ENCODE data around the gene APMAP. TPM values are rescaled to one million over a fixed set of nuclear protein-coding genes. Genes with fewer than 3 reads are reported as not detected.
A peak's percentile ranks its signal among the peaks of the same experiment; 100 is the strongest.

The APMAP gene
- total and polyA plus RNA-seq, 3 donors from 2014 or later = 92.3 to 135 (median 105) TPM

GRCh38 chr20:24991897-24992486, 559 bp downstream of the APMAP start:
- intact Hi-C loops (cut with DNase I; ENCODE audit: low total_unique reads) = no loop called here
- no peaks in the 10 kb centered on the region for H3K27me3 ChIP-seq
- H3K9me3 ChIP-seq = no peaks in the 10 kb centered on the region
- WGBS, 2 donors = 0% methylated on average over 36 of the region's 36 CpGs
- peaks cover 34% of the 10 kb centered on the region for H3K4me1 ChIP-seq
- H3K4me3 ChIP-seq = peak overlapping the region; percentile 76 to 88
- H3K27ac ChIP-seq = peak overlapping the region; percentile 89 to 93
- no peaks in the 10 kb centered on the region for H3K36me3 ChIP-seq (ENCODE audit: low read depth, missing control alignments)
- TF ChIP-seq, protein P1, sequence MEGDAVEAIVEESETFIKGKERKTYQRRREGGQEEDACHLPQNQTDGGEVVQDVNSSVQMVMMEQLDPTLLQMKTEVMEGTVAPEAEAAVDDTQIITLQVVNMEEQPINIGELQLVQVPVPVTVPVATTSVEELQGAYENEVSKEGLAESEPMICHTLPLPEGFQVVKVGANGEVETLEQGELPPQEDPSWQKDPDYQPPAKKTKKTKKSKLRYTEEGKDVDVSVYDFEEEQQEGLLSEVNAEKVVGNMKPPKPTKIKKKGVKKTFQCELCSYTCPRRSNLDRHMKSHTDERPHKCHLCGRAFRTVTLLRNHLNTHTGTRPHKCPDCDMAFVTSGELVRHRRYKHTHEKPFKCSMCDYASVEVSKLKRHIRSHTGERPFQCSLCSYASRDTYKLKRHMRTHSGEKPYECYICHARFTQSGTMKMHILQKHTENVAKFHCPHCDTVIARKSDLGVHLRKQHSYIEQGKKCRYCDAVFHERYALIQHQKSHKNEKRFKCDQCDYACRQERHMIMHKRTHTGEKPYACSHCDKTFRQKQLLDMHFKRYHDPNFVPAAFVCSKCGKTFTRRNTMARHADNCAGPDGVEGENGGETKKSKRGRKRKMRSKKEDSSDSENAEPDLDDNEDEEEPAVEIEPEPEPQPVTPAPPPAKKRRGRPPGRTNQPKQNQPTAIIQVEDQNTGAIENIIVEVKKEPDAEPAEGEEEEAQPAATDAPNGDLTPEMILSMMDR (IDR thresholded peaks at IDR 0.05) = no peak
- TF ChIP-seq POLR2A (IDR thresholded peaks at IDR 0.05) = no peak
- DNase-seq = peak; percentile 29

GRCh38 chr20:24990810-24991252, 1.7 kb downstream of the APMAP start:
- DNase-seq = no peak
- intact Hi-C loops (cut with DNase I; ENCODE audit: low total_unique reads) = no loop called here
- no peaks in the 10 kb centered on the region for H3K9me3 ChIP-seq
- no peak for TF ChIP-seq POLR2A (IDR thresholded peaks at IDR 0.05)
- TF ChIP-seq, protein P1 (IDR thresholded peaks at IDR 0.05) = no peak
- H3K4me1 ChIP-seq = peaks cover 40% of the 10 kb centered on the region
- H3K27me3 ChIP-seq = no peaks in the 10 kb centered on the region
- no peaks in the 10 kb centered on the region for H3K36me3 ChIP-seq (ENCODE audit: low read depth, missing control alignments)
- no peak overlapping the region for H3K4me3 ChIP-seq
- WGBS, 2 donors = 79 to 90% methylated on average over 2 of the region's 2 CpGs
- H3K27ac ChIP-seq = no peak overlapping the region

DNA sequence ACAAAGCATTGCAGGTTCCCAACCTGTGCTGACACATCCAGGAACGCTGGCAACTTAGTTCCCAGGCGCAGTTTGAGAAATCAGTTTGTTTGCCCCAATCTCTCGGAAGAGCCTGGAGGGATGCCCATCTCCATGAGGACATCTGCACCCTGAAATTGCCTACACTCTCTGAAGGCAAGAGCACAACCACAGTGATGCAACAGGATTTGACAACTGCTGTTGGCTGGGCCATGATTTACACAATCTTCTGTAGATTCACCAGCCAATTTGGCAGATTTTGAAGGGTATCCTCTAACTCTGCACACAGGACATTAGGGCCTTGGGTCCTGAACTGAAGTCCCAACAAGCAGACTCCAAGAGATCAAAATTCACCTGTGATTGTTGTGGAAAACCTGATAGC, 3.4 kb downstream of the APMAP start:
- no peaks in the 10 kb centered on the region for H3K27me3 ChIP-seq
- peaks cover 36% of the 10 kb centered on the region for H3K4me1 ChIP-seq
- H3K27ac ChIP-seq = no peak overlapping the region
- H3K36me3 ChIP-seq (ENCODE audit: low read depth, missing control alignments) = no peaks in the 10 kb centered on the region
- 73 to 86% methylated on average over 3 of the region's 3 CpGs for WGBS, 2 donors
- no peak for DNase-seq
- no peak overlapping the region for H3K4me3 ChIP-seq
- no peaks in the 10 kb centered on the region for H3K9me3 ChIP-seq
- intact Hi-C loops (cut with DNase I; ENCODE audit: low total_unique reads) = no loop called here
- TF ChIP-seq POLR2A (IDR thresholded peaks at IDR 0.05) = no peak
- TF ChIP-seq, protein P1 (IDR thresholded peaks at IDR 0.05) = no peak

- Histone ChIP-seq H3K27ac (no peak overlapping the region), H3K27me3 (no peaks in the 10 kb centered on the region), H3K36me3 (ENCODE audit: low read depth, missing control alignments) (no peaks in the 10 kb centered on the region), H3K9me3 (no peaks in the 10 kb centered on the region), H3K4me1 (peaks cover 33% of the 10 kb centered on the region), H3K4me3 (no peak overlapping the region)
- no peak for DNase-seq
- TF ChIP-seq POLR2A (IDR thresholded peaks at IDR 0.05) = no peak
- TF ChIP-seq, protein P1 (IDR thresholded peaks at IDR 0.05) = no peak
- WGBS, 2 donors = 81 to 92% methylated on average over 7 of the region's 7 CpGs
- intact Hi-C loops (cut with DNase I; ENCODE audit: low total_unique reads) = no loop called here
Measured at GRCh38 chr20:24987873-24988835, 4.4 kb downstream of the APMAP start.

Measured in testis (tissue), 3 donors.